Eye (tissue), 1 donor: ENCODE results near the gene AFF1.
"Not testable (repeated sequence)": the region's sequence is repeated elsewhere in the genome, so short reads cannot be mapped to it uniquely, and the experiment has no call there.

ENCODE experiments used
- DNase-seq: peaks from one replicate; pipeline ENCODE4 v3.0.0-alpha.2; 2015

AFF1 gene

GRCh38 chr4:87067124-87067885, 132.5 kb downstream of the AFF1 start:
- no peak for DNase-seq

- peak; percentile 74 for DNase-seq
These were observed 133.8 kb downstream of the AFF1 start for GRCh38 chr4:87068583-87069021.

DNA sequence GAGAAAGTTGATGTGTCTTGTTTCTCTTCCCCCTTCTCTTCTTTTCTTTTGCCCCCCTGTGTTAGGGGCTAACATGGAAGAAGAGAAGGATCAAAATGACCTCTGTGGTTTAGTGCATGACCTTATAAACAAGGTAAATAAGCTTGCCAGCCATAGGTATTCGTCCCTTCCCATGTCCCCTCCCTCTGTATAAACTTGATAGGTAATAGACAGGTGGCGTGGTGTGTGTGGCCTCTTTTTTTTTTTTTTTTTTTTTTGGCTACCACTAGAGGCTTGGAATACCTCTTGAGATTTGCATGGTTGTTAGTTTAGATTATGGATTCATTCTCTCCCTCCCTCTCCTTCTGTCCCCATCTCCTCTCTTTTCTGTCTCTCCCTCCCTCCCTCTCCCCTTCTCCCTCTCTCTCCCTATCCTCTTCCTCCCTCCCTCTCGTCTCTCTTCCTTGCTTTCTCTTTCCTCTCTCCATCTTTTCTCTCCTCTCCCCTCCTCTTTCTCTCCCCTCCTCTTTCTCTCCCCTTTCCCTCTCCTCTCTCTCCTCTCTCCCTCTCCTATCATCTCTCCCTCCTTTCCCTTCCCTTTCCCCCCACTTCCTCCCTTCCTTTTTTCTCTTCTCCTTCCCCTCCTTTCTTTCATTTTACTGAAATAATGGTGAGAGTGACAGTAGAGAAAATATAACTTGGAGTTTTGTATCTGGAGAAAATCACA, 134.4 kb downstream of the AFF1 start:
- DNase-seq, result no peak

DNA sequence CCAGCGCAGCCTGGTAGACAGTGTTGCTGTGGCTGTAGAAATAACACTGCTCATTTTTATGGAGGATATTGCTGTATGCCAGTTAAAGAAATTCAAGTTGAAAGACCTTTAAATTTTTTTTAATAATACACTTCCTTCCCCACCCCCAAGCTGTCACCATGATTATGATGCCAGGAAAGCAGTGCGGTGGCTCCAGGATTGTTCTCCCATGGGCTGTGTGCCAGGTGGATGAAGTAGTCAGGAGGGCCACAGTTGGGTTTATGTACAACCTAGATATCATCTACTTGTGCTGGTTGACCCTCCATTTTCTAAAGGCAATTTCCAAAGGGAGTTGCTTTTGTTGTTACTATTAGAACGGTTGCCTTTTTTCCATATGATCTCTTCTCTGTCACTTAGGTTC, 136.6 kb downstream of the AFF1 start:
- DNase-seq, result no peak

DNA sequence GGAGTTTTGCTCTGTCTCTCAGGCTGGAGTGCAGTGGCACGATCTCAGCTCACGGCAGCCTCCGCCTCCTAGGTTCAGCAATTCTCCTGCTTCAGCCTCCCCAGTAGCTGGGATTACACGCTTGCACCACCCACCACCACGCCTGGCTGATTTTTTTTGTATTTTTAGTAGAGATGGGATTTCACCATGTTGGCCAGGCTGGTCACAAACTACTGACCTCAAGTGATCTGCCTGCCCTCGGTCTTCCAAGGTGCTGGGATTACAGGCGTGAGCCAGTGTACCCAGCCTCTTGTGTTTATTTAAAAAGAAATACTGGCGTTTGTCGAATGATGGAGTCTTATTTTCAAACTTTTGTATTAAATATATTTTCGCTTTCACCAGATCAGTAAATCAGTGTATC, 137.7 kb downstream of the AFF1 start:
- not testable (repeated sequence) for DNase-seq

- DNase-seq, result peak; percentile 71
These were observed 138.6 kb downstream of the AFF1 start for GRCh38 chr4:87073199-87074120.

- no peak for DNase-seq
These were observed 139.3 kb downstream of the AFF1 start for GRCh38 chr4:87074121-87074488.

GRCh38 chr4:87075876-87076275, 141.1 kb downstream of the AFF1 start:
- no peak for DNase-seq

GRCh38 chr4:87076690-87077358, 142.0 kb downstream of the AFF1 start:
- DNase-seq, result no peak

DNA sequence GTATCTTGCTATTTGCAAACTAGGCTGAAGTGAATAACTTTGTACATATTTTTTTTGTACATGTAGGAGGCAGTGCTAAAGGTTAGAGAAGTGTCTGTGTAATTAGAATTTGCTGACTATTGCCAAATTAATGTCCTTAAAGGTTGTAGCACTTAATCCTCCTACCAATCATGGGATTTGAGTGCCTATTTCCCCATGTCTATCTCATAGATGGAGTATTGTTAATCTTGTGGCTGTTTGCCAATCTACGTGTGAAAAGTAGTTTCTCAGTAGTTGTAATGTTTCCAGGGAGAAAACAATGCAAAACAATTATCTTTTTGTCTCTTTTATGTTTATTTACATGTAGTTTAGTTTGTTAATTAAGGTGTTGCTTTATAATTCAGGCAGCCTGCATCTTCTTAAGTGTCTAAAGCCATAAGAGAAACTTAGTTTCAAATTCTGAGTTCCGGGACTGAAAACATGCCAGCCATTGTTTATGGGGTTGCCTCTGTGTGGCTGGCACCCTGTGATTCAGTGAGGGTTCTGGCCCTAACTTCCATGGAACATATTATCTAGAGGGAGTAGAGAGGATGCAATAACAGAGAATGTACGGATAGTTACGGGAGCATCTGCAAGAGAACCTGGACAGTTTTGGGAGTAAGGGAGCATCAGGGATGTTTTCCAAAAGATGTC, 143.2 kb downstream of the AFF1 start:
- no peak for DNase-seq

GRCh38 chr4:87078987-87079486, 144.2 kb downstream of the AFF1 start:
- peak; percentile 48 for DNase-seq

DNA sequence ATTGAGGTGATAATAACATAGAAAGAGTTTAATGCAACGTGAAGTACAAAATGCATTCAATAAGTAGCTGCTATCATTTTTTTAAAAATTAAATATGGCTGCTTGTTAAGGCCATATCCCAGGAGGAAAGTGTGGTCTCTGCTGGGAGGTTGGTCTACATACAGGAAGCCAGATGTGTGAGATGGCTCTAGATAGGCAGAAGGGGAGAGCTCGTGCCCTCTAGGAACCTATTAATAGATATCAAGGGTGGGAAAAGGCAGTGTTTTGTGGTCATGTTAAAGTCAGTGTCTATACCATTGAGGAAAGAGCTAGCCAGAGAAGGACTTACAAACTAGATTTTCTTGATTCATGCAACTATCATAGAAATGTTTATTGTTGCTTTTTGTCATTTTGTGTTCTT, 145.2 kb downstream of the AFF1 start:
- DNase-seq, result no peak

- no peak for DNase-seq
These were observed 145.7 kb downstream of the AFF1 start for GRCh38 chr4:87080462-87080861.

- DNase-seq, result no peak
These were observed 147.0 kb downstream of the AFF1 start for GRCh38 chr4:87081826-87082225.

DNA sequence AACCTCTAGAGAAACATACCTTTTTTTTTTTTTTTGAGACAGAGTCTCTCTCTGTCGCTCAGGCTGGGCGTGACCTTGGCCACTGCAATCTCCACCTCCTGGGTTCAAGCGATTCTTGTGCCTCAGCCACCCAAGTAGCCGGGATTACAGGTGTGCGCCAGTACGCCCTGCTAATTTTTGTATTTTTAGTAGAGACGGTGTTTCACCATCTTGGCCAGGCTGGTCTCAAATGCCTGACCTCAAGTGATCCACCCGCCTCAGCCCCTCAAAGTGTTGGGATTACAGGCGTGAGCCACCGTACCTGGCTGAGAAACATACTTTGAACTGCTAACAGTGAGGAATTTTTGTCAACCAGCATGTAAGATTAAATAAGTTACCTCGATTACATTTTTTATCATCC, 150.9 kb downstream of the AFF1 start:
- not testable (repeated sequence) for DNase-seq

DNA sequence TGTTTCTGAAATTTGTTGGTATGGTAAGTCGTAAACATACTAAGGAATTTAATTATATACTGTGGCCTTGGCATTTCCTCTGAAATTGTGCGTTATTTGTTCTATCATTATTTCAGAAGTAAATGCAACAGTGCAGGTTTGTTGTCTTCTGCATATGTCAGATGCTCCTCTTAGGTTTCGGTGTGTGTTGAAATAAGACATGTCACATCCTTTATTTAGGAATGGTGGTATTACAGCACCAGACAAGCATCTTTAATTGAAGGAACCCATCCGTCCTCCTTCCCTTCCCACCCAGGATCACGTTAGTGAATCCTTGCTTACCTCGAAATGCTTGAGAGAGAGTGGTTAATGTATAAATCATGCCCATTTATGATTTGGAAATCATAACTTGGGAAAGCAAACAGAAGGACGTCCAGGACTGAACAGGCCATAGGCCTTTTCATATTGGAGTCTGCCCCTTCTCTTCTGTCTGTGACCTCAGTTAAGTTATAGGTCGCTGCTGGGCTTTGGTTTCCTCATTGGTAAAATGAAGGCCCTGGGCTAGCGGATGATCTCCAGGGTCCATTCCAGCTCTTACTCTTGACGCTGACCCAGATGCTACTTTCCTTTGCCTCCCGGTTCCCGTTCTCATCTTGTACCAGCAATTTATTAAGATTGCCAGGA, 151.5 kb downstream of the AFF1 start:
- DNase-seq, result no peak

GRCh38 chr4:87087015-87087414, 152.2 kb downstream of the AFF1 start:
- DNase-seq, result no peak

- no peak for DNase-seq
These were observed 152.6 kb downstream of the AFF1 start for GRCh38 chr4:87087420-87087819.

DNA sequence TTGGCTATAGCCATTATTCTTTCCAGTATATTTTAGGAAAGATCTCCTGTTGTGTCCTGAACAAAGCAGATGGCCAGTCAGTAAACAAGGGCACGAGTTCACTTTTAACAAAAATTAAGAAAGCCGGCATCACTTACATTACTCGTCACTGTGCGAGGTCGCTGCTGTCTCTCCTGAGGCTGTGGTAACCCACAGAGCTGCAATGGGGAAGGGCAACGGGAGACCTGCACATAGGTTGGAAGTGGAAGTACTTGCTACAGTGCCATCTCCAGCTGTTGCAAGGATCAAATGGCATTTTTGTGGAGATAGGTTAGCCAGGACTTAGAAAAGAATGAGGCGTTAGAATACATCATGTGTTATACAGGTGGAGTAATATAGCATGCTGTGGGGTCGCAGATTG, 153.4 kb downstream of the AFF1 start:
- DNase-seq, result no peak

DNA sequence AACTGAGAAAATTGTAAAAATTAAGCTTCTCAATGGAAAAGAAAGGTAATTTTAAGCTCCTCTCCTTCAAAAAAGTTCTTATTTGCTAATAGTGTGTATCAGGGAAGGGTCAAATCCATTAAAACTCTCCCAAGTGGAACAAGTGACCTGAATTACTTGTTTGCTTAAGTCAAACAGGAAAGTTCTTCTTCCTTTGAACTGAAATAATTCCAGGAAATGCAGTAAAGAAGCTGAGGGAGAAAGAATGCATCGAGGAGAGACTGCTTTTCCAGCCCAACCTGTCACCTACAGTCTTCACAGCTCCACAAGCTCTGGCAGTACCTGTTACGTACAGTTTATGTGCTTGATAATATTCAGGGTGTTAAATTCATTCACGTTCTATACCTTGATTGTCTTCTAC, 154.6 kb downstream of the AFF1 start:
- DNase-seq, result no peak

DNA sequence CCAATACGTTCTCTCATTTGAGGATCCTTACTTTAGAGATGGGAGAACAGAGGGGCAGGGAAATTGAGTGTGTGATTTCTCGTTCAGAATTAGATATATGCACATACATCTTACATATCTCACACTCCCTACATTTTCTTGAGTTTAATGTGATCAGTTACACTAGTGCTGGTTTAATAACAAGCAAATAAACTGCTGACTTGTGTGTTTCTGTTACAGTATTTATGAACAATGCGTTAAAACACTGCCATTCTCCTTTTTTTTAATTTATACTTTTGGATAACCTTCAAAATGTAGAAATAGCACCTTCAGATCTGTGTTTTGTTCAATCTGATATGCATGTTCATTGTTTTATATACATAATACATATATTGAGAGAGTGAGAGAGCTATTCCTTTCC, 155.5 kb downstream of the AFF1 start:
- DNase-seq, result no peak
